Activated CD8-positive, alpha-beta memory T cell treated with anti-CD3 and anti-CD28 coated beads, Interleukin-2, amount 10 ng/mL, durations not matched to agents 7 days and 5 days (primary cell): Measurements from ENCODE around the gene SNX2. TPM values are rescaled to one million over a fixed set of nuclear protein-coding genes. Genes with fewer than 3 reads are reported as not detected.

Experiments
- ATAC-seq: fragments of 150-1000 bp; cut with Tn5 transposase; one replicate; pipeline ENCODE4 v1.10.0; 2021; ENCODE audit warnings: moderate library complexity
- CTCF ChIA-PET: fragments of 350-600 bp; sonication (Branson Sonifier 250); formaldehyde crosslinking; loops from one replicate; lab custom pipeline; 2021; ENCODE audit warnings: antibody characterized with exemption; lab: Charles Lee
- DNase-seq: peaks from one replicate; pipeline ENCODE4 v3.0.0-alpha.2; 2020
- H3K27ac Mint-ChIP-seq: one replicate; pipeline ENCODE4 v1.8.0; 2021; ENCODE audit warnings: mild to moderate bottlenecking, mixed read lengths
- H3K27me3 Mint-ChIP-seq: one replicate; pipeline ENCODE4 v1.8.0; 2021; ENCODE audit warnings: mixed read lengths
- H3K36me3 Mint-ChIP-seq: one replicate; pipeline ENCODE4 v1.8.0; 2021; ENCODE audit warnings: mild to moderate bottlenecking, mixed read lengths
- H3K4me1 Mint-ChIP-seq: one replicate; pipeline ENCODE4 v1.8.0; 2021; ENCODE audit warnings: mixed read lengths
- H3K4me3 Mint-ChIP-seq: one replicate; pipeline ENCODE4 v1.8.0; 2021; ENCODE audit warnings: mild to moderate bottlenecking, moderate library complexity, mixed read lengths
- H3K9me3 Mint-ChIP-seq: one replicate; pipeline ENCODE4 v1.8.0; 2022; ENCODE audit warnings: low read depth, mixed read lengths
- total RNA-seq, 2 experiments: library from RNA; stranded (reverse); gene quantifications; one replicate each; pipeline ENCODE4 v1.2.3, GENCODE V29; 2021

SNX2 gene
- total RNA-seq, 2 experiments from 2014 or later, result 29.5 to 34.8 TPM

DNA sequence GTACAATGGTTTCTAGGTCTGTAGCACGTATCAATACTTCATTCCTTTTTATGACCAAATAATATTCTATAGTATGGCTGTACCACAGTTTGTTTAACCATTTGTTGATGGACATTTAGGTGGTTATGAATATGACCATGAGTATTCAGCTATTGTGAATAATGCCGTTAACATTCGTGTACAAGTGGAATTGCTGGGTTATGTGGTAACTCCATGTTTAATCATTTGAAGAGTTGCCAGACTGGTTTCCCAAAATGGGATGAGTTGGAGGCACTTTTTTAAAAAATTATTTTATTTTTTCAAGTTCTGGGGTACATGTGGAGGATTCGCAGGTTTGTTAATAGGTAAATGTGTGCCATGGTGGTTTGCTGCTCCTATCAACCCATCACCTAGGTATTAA lies 4.6 kb downstream of the SNX2 start:
- CTCF ChIA-PET, result no interaction called here

DNA sequence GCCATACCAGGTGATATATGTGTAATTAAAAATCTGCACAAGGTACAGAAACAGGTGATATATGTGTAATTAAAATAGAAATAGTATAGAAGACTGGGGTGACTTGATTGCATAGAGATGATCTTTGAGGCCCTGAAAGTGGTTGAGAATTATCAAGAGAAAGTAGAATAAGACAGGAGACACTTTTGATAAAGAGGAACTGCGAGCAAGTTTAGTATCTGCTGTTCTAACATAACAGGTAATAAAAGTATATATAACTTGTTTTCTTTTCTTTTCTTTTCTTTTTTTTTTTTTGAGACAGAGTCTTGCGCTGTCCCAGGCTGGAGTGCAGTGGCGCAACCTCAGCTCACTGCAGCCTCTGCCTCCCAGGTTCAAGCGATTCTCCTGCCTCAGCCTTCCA lies 5.4 kb downstream of the SNX2 start:
- Mint-ChIP-seq H3K9me3 (peaks cover 5% of the 10 kb centered on the region), H3K4me1 (peaks cover 24% of the 10 kb centered on the region), H3K4me3 (no peak overlapping the region), H3K36me3 (peaks cover 18% of the 10 kb centered on the region), H3K27me3 (no peaks in the 10 kb centered on the region), H3K27ac (no peak overlapping the region)
- DNase-seq (no peak), ATAC-seq (no peak)
- CTCF ChIA-PET, result no interaction called here

More for the DNA sequence above, 4.6 kb downstream of the SNX2 start:
- DNase-seq (no peak), ATAC-seq (no peak)
- Mint-ChIP-seq H3K27me3 (no peaks in the 10 kb centered on the region), H3K9me3 (peaks cover 2% of the 10 kb centered on the region), H3K4me1 (peaks cover 26% of the 10 kb centered on the region), H3K36me3 (peaks cover 13% of the 10 kb centered on the region), H3K4me3 (no peak overlapping the region), H3K27ac (no peak overlapping the region)

- no peaks in the 10 kb centered on the region for H3K27me3 Mint-ChIP-seq
- ATAC-seq (no peak), DNase-seq (no peak)
- H3K27ac Mint-ChIP-seq, result no peak overlapping the region
- H3K4me3 Mint-ChIP-seq, result no peak overlapping the region
- CTCF ChIA-PET, result interaction anchor here (1.0 kb wide), 1 partner anchor 12 kb away, joined by 3 read pairs; no protein-coding TSS in a partner anchor
- peaks cover 5% of the 10 kb centered on the region for H3K9me3 Mint-ChIP-seq
- H3K36me3 Mint-ChIP-seq, result peaks cover 23% of the 10 kb centered on the region
- H3K4me1 Mint-ChIP-seq, result peaks cover 16% of the 10 kb centered on the region
Observed at GRCh38 chr5:122781465-122781864, 6.6 kb downstream of the SNX2 start.

- H3K9me3 Mint-ChIP-seq, result peaks cover 7% of the 10 kb centered on the region
- DNase-seq, result no peak
- no peak overlapping the region for H3K27ac Mint-ChIP-seq
- CTCF ChIA-PET, result no interaction called here
- H3K27me3 Mint-ChIP-seq, result no peaks in the 10 kb centered on the region
- H3K36me3 Mint-ChIP-seq, result peaks cover 35% of the 10 kb centered on the region
- H3K4me3 Mint-ChIP-seq, result no peak overlapping the region
- no peak for ATAC-seq
- H3K4me1 Mint-ChIP-seq, result no peaks in the 10 kb centered on the region
Observed at GRCh38 chr5:122785294-122785693, 10.4 kb downstream of the SNX2 start.

DNA sequence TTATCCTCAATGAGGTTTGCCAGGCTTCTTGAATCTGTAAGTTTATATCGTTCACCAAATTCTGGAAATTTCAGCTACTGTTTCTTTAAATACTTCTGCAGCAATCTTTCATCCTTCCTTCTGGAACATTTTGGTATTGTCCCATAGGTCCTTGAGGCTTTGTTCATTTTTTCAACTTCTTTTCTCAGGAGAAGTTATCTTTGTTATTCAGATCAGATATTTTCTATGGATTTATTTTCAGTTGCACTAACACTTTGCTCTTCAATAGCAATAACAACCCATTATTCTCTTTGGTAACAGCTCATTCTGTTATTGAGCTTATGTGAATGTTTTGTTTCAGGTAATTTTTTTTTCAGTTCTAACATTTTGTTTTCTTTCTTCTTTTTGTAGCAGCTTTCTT lies 13.5 kb downstream of the SNX2 start:
- CTCF ChIA-PET, result no interaction called here
- Mint-ChIP-seq H3K27me3 (no peaks in the 10 kb centered on the region), H3K36me3 (peaks cover 45% of the 10 kb centered on the region)

DNA sequence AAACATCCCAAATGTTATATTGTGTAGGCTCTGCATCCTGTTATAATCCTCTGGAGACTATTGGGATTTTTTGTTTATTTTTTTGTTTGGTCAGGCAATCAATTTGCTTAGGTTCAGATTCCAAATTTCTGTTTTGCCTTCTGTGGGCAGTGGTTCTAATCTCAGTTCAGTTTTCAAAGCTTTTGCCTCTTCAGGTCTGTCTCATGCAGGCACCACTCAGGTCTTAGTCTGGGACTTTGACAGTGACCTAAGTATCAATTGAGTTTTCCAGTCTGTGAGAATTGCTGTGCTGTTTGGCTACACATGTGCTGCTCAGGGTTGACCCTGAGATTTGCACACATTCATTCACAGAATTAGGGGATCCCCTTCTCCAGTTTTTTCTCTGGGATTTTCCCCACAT lies 14.1 kb downstream of the SNX2 start:
- peaks cover 44% of the 10 kb centered on the region for H3K36me3 Mint-ChIP-seq
- H3K9me3 Mint-ChIP-seq, result peaks cover 4% of the 10 kb centered on the region
- ATAC-seq (no peak), DNase-seq (no peak)
- no peaks in the 10 kb centered on the region for H3K27me3 Mint-ChIP-seq
- no peaks in the 10 kb centered on the region for H3K4me1 Mint-ChIP-seq
- CTCF ChIA-PET, result interaction anchor here (1.4 kb wide), 1 partner anchor 54 kb away, joined by 3 read pairs; no protein-coding TSS in a partner anchor
- H3K27ac Mint-ChIP-seq, result no peak overlapping the region
- no peak overlapping the region for H3K4me3 Mint-ChIP-seq

More for the DNA sequence above, 13.5 kb downstream of the SNX2 start:
- H3K9me3 Mint-ChIP-seq, result peaks cover 4% of the 10 kb centered on the region
- H3K4me1 Mint-ChIP-seq, result no peaks in the 10 kb centered on the region
- DNase-seq (no peak), ATAC-seq (no peak)
- H3K27ac Mint-ChIP-seq, result no peak overlapping the region
- no peak overlapping the region for H3K4me3 Mint-ChIP-seq

- Mint-ChIP-seq H3K27me3 (no peaks in the 10 kb centered on the region), H3K9me3 (peaks cover 4% of the 10 kb centered on the region), H3K27ac (no peak overlapping the region), H3K36me3 (peaks cover 45% of the 10 kb centered on the region), H3K4me1 (no peaks in the 10 kb centered on the region), H3K4me3 (no peak overlapping the region)
- ATAC-seq (no peak), DNase-seq (no peak)
- CTCF ChIA-PET, result interaction anchor here (1.4 kb wide), 1 partner anchor 53 kb away, joined by 3 read pairs; no protein-coding TSS in a partner anchor
Observed at GRCh38 chr5:122789461-122790171, 14.7 kb downstream of the SNX2 start.

DNA sequence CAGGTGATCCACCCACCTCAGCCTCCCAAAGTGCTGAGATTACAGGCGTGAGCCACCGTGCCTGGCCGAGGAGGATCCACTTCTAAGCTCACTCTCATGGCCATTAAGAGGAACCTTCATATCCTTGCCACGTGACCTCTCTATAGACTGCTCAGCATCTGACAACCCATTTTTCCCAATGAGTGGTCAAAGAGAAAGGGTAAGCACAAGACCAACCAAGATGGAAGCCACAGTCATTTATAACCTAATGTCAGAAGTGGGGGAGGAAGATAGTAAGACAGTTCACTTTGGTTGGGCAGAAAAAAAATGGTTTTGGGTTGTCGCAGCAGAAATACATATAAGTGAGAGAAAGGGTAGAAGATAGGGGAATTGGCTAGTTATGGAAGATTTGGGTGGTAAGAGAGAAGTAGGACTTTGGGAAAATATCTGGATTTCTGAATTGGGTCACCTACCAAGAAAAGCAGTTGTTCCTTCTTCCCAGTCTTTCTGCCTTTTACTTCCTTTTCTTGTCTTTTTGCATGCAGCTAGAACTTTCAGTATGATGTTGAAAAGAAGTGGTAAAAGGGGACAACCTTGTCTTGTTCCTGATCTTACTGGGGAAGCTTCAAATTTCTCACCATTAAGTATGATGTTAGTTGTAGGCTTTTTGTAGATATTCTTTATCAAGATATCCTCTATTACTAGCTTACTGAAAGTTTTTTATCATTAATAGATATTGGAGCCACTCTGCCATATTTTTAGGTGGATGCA lies 15.6 kb downstream of the SNX2 start:
- CTCF ChIA-PET, result interaction anchor here (1.4 kb wide), 1 partner anchor 52 kb away, joined by 3 read pairs; no protein-coding TSS in a partner anchor
- Mint-ChIP-seq H3K27me3 (no peaks in the 10 kb centered on the region), H3K9me3 (peaks cover 4% of the 10 kb centered on the region), H3K27ac (no peak overlapping the region), H3K36me3 (peaks cover 44% of the 10 kb centered on the region), H3K4me3 (no peak overlapping the region), H3K4me1 (no peaks in the 10 kb centered on the region)
- no peak for ATAC-seq
- no peak for DNase-seq

DNA sequence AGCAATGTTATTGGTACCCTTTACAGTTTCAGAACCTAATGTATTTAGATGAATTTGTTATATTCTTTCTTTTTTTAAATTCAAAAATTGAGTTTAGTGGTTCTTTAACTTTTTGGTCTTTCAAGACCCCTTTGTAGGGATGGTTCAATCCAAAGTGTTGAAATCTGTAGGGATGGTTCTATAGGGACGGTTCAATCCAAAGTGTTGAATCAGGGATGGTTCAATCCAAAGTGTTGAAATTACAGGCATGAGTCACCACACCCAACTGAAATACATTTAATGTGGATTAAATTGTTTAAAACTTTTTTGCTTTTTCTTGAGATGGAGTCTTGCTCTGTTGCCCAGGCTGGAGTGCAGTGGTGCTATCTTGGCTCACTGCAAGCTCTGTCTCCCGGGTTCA lies 30.6 kb downstream of the SNX2 start:
- no peak overlapping the region for H3K4me3 Mint-ChIP-seq
- H3K27me3 Mint-ChIP-seq, result no peaks in the 10 kb centered on the region
- H3K4me1 Mint-ChIP-seq, result no peaks in the 10 kb centered on the region
- no peak for DNase-seq
- H3K9me3 Mint-ChIP-seq, result no peaks in the 10 kb centered on the region
- peaks cover 37% of the 10 kb centered on the region for H3K36me3 Mint-ChIP-seq
- no peak overlapping the region for H3K27ac Mint-ChIP-seq
- CTCF ChIA-PET, result no interaction called here
- ATAC-seq, result no peak

GRCh38 chr5:122810405-122810804 lies 35.5 kb downstream of the SNX2 start:
- no peak overlapping the region for H3K4me3 Mint-ChIP-seq
- CTCF ChIA-PET, result no interaction called here
- no peaks in the 10 kb centered on the region for H3K4me1 Mint-ChIP-seq
- no peaks in the 10 kb centered on the region for H3K9me3 Mint-ChIP-seq
- no peak overlapping the region for H3K27ac Mint-ChIP-seq
- ATAC-seq (no peak), DNase-seq (no peak)
- peaks cover 19% of the 10 kb centered on the region for H3K36me3 Mint-ChIP-seq
- H3K27me3 Mint-ChIP-seq, result no peaks in the 10 kb centered on the region

GRCh38 chr5:122815218-122815767 lies 40.4 kb downstream of the SNX2 start:
- no peak for ATAC-seq
- CTCF ChIA-PET, result no interaction called here
- peaks cover 4% of the 10 kb centered on the region for H3K36me3 Mint-ChIP-seq
- DNase-seq, result no peak
- H3K27me3 Mint-ChIP-seq, result no peaks in the 10 kb centered on the region
- no peaks in the 10 kb centered on the region for H3K9me3 Mint-ChIP-seq
- no peak overlapping the region for H3K27ac Mint-ChIP-seq
- H3K4me3 Mint-ChIP-seq, result no peak overlapping the region
- H3K4me1 Mint-ChIP-seq, result no peaks in the 10 kb centered on the region

GRCh38 chr5:122816756-122817155 lies 41.9 kb downstream of the SNX2 start:
- H3K9me3 Mint-ChIP-seq, result no peaks in the 10 kb centered on the region
- H3K27me3 Mint-ChIP-seq, result no peaks in the 10 kb centered on the region
- H3K4me1 Mint-ChIP-seq, result no peaks in the 10 kb centered on the region
- H3K4me3 Mint-ChIP-seq, result no peak overlapping the region
- peaks cover 6% of the 10 kb centered on the region for H3K36me3 Mint-ChIP-seq
- CTCF ChIA-PET, result no interaction called here
- ATAC-seq, result no peak
- DNase-seq, result no peak
- H3K27ac Mint-ChIP-seq, result no peak overlapping the region

- Mint-ChIP-seq H3K9me3 (no peaks in the 10 kb centered on the region), H3K27ac (no peak overlapping the region), H3K36me3 (peaks cover 14% of the 10 kb centered on the region), H3K4me3 (no peak overlapping the region), H3K27me3 (no peaks in the 10 kb centered on the region), H3K4me1 (no peaks in the 10 kb centered on the region)
- CTCF ChIA-PET, result no interaction called here
- DNase-seq, result no peak
- ATAC-seq, result no peak
Observed at GRCh38 chr5:122831984-122832383, 57.1 kb downstream of the SNX2 start.
